HS-5 (cell line): ENCODE measurements around the gene HOXA3.

ENCODE experiments used
- DNase-seq: peaks from one replicate; pipeline ENCODE4 v3.0.0-alpha.2; 2012; ENCODE audit warnings: low read depth

HOXA3 gene

GRCh38 chr7:27128776-27129728 lies 23.3 kb downstream of the HOXA3 start:
- no peak for DNase-seq

DNA sequence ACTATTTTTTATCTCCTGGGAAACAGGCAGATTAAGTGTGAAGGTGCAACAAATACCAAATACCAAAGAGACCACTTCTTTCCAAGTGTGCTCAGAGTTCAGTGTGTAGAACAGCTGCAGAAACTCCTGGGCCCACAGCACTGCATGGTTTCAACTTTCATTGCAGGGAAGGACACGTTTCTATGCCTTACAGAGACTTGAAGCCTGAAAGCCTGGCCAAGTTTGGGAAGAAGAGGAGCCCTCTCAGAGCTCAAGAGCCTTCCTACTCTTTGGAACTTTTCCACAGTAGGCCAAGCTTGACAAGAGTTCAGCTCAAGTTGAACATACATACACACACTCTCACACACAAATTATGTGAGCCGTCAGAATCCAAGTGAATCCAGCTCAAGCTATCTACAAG lies 24.3 kb downstream of the HOXA3 start:
- no peak for DNase-seq

DNA sequence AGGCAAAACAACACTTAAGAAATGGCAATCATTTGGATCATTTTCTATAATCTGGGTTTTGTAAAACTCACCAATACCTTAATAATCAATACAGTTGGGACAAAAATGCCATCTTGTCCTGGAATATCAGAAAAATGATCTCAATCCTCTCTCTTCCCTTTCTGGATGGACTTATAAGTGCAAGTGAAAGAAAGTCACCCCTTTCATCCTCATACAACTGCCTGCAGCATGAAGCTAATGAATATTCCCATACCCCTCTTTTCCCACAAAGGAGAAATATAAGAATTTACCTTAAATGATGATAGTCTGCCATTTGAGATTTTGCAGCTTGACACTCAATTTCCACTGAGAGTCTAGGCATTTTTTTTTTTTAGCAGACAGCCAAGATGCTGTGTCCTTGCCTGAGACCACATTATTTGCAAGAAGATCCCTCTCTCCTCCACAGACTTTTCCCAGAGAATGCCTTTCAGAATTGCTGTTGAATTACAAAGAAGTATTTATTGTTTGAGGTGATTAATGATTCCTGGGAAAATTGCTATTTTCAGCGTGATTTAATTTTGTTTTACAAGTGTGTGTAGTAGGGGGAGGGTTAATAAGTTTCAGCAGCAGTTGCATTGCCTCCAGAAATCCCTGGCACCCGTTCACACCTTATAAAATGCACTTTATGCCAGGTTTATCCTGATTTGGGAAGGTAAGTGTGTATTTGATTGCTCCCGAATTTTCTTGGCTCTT lies 25.6 kb downstream of the HOXA3 start:
- no peak for DNase-seq

GRCh38 chr7:27125986-27126394 lies 26.4 kb downstream of the HOXA3 start:
- DNase-seq: no peak

DNA sequence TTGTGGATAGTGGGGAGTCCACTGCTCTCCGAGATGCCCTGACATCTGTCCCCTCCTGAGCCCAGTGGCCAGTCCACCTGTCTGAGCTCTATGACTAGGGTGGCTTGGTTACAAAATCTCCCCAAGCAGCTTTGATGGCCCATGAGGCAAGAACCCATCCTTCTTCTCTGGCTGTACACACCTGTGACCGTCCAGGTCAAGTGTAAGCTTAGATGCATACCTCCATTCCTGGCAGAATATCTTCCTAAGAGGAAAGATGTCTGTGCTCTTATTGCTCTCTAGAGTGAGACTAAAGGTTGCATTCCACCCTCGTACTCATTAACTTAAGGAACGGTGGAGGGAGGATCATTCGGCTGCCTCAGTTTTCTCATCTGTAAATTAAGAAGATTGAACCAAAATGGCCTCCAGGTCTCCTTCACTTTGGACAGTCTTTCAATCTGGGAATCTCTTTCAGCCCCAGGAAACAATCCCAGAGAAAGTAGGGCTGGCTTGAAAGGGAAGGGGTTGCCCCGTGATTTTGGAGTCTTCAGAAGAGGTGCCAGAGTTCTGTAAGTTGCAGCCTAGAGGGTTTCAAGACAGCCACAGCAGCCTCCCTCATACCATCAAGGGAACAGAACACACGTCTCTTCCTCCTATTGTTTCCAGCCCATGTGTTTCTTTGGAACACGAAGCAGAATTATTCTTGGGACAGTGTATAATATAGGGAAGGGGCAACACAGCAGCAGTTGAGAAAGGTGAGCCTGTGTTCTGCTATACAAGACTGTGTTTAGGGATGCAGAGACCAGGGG lies 27.3 kb downstream of the HOXA3 start:
- DNase-seq: no peak

DNA sequence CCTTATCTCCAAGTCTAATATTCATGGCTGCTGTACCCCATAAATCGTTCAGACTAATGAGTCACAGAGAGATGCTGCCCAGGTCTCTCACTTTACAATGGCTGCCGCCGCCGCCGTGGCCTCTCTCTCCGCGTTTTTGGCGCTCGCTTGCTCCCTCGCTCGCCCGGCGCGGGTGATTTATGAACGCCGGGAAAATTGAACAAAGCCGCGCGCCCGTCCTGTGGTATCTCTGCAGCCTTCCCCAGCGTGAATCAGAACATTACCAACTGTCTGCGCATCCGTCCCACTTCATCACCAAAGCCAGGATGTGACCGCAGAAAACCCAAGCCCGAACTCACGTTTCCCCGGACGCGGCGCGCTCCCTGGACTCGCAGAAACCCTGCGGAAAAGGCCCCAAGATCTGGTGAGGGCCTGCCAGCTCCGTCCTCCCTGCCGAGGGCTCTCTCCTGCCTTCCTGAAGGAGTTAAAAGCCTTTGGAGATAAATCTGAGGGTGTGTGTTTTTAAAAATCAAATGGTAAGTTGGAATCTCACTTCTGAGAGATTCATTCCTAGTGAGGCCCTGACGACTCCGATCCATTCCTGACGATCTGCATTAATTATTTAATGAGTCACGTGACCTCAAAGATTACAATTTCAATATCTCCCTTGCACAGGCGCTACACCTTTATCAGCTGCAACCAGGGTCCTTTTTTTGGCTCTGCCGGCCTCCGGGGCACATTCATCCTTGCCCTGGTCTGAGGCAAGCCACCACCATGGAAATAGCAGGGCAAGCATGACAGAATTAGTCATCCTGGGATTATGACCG lies 28.1 kb downstream of the HOXA3 start:
- DNase-seq: no peak

GRCh38 chr7:27123477-27124053 lies 28.8 kb downstream of the HOXA3 start:
- DNase-seq: no peak

GRCh38 chr7:27123007-27123476 lies 29.3 kb downstream of the HOXA3 start:
- DNase-seq: no peak

DNA sequence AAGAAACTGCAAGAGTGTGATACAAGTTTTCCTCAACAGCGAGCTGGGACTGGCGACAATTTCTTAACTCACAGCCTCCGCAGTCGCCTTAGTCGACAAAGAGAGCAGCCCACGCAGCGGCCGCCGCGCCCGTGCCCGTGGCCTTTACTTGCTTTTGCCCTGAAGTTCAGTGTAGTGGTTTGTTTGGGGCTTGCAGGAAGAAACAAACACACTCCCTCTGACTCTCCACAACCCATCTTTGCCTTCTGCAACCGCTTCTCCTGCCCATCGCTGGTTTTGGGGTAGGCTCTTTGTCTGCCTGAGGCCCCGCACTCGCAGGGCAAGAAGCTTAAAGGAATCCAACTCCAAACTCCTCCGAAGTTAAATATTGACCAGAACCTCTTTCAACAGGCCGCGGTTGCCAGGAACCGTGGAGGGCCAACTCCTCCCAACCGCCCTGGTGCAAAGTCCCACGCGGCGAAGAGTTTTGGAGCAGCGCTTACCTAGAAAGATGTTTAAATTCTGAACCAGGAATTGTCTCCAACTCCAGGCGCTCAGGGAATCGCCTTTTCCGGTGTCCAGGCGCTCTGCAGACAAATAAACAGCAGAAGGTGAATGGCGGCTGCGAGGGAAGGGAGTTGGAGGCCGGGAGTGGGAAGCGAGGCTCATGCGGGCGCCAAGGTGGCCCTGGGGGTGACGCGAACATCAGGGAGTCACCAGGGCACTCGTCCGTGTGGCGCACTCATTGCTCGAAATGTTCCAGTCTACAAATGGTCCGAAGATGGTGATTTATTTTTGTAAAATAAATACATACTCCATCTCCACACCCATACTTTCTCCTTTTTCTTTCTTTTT lies 30.1 kb downstream of the HOXA3 start:
- DNase-seq: no peak

GRCh38 chr7:27121684-27122076 lies 30.7 kb downstream of the HOXA3 start:
- no peak for DNase-seq

DNA sequence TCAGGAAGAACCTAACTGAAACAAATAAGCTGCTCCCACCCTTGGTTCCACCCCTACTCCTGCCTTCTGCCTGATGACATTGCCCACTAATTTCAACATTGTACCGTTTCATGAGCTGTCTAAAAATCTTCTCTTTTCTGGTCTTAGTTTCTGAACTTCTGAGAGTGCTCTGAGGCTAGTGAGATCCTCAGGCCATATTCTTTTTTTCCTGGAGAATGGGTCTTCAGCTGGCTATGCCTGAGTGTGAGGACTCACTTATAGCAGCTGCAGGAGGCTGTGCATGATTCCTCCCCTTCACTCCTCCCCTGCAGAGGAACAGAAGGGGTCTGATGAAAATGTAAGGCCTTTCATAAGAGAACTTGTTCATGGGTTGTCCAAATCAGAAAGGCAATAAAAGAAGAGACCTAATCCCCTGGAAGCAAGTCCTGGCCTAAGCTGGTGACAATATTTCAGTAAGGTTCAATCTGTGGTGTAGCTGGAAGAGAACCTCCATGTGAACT lies 32.9 kb downstream of the HOXA3 start:
- DNase-seq: no peak

- DNase-seq: no peak
These were observed 33.8 kb downstream of the HOXA3 start for GRCh38 chr7:27118580-27118979.

DNA sequence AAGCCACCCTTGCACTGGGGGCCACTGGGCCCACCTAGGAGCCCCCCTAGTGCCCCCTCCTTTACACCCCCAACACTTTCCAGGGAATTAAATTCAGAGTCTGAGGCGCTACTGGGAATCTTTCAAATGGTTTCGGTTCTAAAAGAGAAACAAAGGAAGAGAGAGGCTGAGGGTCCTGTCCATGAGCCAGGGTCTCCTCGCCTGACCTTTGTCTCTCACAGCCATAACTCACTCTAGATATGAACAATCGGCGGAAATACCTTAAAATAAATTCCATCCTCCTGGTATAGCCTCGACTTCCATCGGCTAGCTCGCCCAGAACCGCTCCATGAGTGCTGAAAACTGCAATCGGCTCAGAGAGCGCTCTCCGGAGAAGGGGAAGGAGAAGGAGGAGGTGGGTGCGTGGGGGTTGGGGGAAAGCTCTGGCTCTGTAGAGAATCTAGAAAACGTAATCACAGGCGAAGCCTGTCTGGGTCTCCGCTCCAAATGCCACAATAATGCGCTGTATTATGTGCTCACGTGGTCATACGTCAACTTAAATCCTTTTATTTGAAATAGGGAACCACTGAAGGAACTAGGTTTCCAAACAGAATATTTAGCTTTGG lies 34.4 kb downstream of the HOXA3 start:
- DNase-seq: no peak

DNA sequence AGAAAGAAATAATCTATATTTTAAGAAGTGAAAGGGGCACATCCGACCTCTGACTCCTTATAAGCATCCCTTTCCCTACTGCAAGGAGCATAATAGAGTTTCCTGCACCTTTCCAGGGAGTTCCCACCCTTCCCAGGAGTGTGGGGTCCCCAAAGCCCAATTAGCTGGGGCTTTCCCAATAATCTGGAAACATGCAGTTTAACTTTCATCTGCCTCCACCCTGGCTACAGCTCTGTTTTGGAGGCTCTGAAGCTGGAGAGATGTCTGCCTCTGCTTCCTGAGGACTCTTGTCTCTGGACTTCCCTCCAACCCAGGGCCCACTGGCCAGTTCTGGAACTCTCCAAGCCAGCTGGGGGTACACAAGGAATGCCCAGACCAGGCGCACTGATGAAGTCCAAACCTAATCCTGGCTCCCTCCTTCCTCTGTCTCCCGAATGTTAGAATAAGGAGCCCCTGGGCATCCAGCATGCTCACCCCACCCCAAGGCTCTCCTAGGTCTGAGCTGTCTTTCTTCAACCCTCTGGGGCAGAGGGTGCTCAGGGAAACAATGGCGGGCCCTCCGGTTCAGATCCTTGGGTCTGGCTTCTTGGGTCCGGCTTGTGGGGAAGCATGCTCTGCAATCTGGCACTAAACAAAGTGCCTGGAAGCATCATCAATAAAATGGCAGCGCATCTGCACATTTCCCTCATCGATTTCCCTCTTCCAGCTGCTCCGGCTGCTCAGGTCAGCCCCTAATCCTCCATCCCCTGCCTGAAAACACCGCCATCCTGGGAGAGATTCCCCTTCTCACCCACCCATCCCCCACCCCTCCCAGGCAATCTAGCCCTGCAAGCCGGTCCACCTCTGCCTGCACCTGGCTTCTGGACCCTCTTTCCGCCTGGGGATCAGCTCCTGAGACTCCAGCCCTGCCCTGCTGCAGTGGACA lies 35.2 kb downstream of the HOXA3 start:
- no peak for DNase-seq

- DNase-seq: no peak
These were observed 36.1 kb downstream of the HOXA3 start for GRCh38 chr7:27116031-27116961.

- no peak for DNase-seq
These were observed 37.0 kb downstream of the HOXA3 start for GRCh38 chr7:27115221-27116026.

DNA sequence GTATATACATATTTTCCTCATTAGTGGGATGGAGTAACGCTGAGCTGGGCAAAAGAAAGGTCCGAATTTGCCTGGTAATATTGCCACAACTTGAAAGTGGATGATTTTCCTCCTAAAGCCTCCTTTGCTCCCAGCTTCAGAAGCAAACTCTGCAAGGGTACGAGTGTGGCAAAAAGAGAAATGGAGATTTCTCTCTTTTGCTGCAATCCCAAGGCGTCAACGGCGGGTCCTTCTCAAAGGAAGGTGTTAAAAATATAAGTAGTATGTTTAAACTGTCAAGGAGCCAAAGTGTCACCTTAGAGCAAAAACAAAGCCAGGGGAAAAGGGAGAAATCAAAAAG lies 37.5 kb downstream of the HOXA3 start:
- no peak for DNase-seq
